HG02759 (cell line): Measurements from ENCODE around the gene ARID3A.
"Not testable (repeated sequence)": the region's sequence is repeated elsewhere in the genome, so short reads cannot be mapped to it uniquely, and the experiment has no call there.

Experiments used
- ATAC-seq: cut with Tn5 transposase; IDR thresholded peaks from one replicate; pipeline ENCODE4 v1.9.1; 2021; ENCODE audit warnings: mild to moderate bottlenecking, moderate library complexity; ENCODE audit not compliant: unreplicated experiment

ARID3A gene

DNA sequence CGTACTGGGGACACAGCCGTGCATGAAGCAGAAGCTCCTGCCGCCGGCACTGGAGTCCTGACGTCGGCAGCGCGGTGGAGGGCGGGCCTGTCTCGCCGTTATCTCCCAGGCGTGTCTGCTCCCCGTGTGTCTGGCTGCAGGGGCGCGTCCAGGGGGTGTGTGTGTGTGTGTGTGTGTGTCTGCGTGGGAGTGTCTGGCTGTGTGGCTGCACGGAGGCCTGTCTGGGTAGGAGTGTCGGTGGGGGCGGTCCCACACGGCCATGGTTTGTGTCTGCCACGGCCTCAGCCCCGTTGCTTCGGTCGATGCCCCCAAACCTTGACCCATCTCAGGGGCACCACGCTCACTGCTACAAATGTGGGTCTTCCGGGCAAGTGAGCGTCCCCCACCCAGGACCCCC lies 18.3 kb downstream of the ARID3A start:
- ATAC-seq: no peak

DNA sequence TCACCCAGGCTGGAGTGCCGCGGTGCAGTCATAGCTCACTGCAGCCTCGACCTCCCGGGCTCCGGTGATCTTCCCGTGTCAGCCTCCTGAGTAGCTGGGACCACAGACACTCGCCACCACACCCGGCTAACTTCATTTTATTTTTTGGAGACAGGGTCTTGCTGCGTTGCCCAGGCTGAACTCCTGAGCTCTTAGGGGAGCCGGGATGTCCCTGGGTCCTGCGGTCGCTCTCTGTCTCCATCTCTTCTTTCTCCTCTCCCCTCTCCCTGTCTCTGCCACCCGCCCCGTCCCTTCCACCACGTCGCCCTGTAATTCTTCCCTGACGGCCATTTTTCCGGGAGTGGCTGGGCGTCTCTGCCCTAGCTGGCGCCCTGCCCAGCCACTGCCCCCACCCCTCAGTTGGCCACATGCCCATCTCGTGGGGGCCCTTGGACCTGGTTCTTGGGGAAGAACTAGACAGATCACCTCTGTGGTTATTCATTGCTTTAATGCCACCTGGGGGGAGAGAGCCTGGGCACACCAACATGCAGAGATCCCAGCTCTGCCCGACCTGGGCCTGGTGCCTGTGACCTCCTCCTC lies 18.9 kb downstream of the ARID3A start:
- ATAC-seq: no peak

DNA sequence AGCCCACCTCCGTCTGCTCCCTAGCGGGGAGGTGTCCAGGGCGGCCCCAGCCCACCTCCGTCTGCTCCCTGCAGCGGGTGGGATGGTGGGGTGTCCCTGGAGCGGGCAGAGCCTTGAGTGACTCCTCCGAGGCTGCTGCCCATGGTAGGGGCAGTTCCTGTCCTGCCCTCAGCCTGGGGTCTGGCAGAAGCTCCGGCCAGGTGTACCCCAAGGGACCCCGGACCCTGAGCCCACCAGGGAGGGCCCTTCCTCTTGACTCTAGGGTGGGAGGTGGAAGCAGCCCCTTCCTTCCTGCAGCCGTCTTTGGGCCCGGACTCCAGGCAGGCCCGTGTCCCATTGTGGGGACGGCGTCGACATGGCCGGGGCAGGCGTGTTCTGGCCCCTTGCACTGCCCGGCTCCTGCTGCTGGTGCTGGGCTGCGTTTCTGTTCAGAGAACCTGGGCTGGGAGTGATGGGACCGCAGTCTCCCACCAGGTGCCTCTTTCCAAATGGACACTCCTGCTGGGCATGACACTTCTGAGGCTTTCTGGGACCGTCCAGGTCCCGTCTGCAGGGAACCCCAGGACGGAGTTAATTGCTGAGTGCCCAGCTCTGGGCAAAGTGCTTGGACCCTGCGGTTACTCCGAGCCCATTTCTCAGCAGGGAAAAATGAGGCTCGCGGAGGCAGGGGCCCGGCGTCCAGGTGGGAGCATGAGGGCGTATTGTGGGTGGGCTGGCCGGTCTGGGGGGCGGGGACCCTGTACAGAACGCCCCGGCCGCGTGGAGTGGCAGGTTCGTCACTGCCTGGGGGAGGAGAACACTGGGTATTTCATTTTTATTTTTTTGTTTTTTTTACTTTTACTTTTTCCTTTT lies 19.8 kb downstream of the ARID3A start:
- ATAC-seq: no peak

DNA sequence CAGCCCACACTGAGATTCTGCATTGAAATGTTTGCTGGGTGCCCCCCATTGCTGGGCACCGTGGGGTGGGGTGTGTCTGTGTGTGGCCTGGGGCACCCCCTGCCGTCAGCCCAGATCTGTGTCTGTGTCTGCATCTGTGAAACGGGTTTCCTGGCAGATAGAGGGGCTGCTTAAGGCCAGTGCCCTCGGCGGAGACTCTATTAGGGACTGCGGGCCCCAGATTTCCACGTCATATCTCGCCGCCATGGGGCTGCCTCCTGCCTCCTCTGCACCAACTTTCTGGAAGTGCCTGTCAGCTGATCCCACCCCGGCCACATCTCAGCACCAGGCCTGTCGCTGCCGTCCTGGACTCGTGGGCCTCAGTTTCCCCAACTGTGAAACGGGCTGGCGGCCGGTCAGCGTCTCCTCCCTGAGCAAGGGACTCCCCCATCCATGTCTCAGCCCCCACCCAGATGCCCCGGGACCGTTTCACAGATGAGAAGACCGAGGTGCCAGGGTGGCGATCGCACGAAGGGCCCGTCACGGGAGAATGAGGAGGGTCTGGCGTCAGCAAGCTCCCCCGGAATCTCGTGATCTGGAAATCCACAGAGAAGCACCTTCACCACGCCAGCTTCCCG lies 21.4 kb downstream of the ARID3A start:
- ATAC-seq: peak; percentile 19

DNA sequence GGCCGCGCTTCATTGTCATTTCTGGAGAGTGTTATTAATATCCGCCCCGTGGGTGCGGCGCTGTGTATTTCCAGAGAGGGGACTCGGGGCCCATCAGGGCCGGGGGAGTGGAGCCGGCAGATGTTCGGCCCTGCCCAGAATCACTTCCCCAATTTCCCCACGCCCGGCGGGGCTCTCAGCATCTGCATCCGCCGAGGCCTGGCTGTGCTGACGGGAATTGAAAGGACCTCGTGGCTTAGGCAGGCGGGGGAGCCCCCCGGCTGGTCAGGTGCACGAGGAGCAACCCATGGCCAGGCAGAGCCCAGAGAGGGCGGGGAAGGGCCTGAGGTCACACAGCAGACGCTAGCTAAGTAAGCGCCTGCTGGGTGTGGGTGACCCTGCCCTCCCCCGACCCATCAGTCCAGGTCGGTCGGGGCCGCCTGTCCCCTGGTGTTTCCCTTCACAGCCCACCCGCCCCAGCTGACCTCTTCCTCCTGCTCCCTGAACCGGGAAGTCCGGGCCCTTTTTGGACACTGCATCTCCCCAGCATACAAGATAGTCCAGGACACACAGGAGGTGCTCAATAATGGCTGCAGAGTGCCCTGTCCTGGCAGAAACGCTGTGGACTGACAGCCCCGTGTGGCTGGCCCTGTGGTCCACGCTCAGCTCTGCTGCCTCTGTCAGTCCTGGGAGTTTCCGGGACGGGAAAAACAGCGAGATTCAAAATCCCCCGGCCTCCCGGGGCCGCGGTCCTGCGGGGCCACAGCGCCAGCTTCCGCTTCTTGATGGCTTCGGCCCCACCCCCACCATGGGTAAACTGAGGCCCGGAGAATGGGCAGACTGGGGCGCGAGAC lies 22.1 kb downstream of the ARID3A start:
- ATAC-seq: peak; percentile 70

DNA sequence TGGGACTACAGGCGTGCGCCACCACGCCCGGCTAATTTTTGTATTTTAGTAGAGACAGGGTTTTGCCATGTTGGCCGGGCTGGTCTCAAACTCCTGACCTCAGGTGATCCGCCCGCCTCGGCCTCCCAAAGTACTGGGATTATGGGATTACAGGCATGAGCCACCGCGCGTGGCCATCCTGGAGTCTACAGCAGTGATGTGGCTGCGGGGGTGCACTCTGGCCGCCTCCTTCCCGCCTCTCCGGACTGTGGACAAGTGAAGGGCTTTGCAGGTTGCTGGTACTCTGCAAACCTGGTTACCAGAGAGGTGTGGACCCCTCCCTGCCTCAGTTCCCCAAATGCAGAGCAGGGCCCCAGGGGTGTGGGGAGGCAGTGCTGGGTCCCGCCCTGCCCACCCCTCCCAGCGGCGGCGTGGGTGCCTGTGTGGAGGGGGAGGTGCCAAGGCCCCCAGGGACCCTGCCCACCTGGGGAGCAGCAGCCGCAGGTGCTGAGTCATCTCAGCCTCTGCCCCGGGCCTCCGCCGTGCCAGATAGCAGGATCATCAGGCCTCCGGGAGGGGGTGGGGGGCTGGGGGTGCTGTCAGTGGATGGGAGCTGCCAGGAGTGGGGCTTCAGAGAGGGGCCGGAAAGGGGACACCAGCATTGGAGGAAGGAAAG lies 23.1 kb downstream of the ARID3A start:
- ATAC-seq: no peak

DNA sequence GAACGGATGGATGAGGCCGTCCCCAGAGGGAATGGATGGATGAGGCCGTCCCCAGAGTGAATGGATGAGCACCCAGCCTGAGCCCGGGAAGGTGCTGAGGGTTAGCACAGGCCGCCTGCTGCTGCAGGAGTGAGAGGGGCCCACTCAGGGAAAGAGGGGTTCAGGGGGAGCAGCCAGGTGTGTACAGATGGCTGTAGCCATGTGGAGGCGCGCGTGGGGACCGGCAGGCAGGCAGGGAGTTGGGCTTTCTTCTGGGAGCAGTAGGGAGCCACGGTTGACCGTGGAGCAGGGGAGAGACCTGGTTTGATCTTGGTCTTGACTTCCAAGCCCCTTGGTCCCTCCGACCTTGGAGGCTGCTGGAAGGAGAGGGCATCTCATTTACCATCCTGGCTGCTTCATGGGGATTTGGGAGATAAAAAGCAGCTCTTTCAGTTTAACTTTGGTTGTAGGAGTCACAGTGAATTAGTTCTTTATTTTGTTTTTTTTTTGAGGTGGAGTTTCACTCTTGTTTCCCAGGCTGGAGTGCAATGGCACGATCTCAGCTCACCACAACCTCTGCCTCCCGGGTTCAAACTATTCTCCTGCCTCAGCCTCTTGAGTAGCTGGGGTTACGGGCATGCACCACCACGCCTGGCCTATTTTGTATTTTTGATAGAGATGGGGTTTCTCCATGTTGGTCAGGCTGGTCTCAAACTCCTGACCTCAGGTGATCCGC lies 24.7 kb downstream of the ARID3A start:
- no peak for ATAC-seq

DNA sequence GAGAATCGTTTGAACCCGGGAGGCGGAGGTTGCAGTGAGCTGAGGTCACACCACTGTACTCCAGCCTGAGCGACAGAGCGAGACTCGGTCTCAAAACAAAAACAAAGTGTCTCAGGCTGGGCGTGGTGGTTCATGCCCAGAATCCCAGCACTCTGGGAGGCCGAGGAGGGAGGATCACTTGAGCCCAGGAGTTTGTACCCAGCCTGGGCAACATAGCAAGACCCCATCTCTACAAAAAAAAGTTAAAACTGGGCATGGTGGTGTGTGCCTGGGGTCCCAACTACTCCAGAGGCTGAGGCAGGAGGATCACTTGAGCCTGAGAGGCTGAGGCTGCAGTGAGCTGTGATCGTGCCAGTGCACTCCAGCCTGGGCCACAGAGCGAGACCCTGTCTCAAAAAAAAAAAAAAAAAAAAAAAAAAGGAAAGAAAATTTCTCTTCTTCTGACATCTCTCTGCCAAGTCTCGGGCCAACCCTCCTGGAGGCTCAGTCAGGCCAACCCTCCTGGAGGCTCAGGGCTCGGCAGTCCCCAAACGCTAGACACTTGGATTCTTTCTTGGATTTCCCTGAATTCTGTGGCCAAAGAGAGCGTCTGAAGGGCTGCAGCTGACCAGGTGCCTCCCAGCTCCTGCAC lies 26.3 kb downstream of the ARID3A start:
- ATAC-seq: no peak

DNA sequence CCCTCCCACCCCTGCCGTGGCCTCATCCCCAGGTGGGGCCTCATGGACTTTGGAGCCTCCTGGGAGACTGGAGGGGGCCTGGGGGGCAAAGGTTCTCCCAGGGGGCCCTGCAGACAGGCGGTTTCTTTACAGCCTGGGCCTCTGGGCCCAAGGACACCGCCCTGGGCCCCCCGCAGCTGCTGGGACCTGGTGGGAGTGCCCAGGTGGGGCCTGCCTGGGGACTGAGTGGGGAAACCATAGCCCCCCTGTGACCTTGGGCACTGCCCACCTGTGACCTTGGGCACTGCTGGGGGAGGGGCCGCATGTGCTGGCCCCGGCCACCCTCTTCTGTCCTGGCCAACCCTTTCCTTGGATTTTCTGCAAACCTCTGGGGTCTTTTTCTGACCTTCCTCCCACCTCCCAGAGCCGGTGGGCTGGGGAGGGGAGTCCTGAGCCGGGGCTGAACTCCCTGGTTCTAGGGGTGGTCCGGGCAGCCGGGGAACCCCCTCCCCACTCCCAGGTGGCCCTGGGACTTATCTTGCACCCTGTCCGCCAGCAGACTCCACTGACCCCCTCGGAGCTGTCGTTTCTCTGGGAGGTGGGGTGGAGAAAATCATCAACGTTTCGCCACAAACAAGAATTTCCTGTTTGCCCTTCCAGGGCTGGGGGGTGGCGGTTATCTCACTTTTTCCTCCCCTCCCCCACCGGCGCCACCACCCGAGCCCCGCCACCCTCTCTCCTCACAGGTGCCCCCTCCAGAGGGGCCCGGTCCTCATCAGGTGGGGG lies 27.0 kb downstream of the ARID3A start:
- no peak for ATAC-seq

DNA sequence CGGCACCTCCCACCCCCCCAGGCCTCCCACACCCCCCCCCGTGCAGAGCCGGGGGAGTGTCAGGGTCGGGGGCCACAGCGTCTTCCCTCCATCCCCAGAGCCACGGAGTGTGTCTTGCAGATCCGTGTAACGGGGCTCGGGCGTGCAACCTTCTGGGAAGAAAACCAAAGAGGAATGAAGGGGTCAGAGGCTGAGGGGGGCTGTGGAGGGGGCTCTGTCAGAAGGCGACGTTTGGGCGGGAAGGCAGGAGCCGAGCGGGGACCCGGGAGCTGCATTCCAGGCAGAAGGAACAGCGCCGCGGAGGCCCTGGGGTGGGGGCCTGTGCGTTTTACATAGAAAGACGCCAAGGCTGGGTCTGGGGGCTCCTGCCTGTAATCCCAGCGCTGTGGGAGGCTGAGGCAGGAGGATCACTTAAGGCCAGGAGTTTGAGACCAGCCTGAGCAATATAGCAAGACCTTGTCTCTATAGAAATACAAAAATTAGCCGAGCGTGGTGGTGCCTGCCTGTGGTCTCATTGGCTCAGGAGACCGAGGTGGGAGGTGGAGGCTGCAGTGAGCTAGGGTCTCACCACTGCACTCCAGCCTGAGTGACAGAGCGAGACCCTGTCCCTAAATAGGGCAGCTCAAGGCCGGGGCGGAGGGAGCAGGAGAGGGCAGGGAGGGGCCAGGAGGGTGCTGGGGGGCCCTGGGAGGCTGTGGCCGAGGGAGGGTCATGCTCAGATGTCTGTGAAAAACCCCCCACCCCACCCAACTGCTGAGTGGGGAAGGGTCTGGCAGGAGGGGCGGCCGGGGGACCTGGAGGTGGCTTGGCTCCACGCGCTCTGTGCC lies 27.8 kb downstream of the ARID3A start:
- no peak for ATAC-seq

DNA sequence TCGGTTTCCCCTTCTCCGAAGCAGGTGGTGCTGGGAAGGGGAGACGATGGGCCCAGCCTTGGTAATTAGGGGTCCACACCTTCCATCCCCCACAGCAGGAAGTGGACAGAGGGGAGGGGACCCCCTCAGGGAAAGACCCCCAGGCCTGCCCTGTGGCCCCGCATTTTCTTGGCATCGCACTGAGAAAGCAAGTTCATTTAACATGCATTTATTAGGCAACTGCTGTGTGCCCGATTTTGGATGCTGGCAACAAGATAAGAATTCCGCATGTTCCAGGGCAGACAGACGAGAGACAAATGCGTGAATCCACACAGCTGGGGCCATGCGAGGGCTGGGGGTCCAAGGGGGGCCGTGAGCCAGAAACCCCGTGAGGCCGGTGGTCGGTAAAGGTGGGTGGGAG lies 28.4 kb downstream of the ARID3A start:
- no peak for ATAC-seq

DNA sequence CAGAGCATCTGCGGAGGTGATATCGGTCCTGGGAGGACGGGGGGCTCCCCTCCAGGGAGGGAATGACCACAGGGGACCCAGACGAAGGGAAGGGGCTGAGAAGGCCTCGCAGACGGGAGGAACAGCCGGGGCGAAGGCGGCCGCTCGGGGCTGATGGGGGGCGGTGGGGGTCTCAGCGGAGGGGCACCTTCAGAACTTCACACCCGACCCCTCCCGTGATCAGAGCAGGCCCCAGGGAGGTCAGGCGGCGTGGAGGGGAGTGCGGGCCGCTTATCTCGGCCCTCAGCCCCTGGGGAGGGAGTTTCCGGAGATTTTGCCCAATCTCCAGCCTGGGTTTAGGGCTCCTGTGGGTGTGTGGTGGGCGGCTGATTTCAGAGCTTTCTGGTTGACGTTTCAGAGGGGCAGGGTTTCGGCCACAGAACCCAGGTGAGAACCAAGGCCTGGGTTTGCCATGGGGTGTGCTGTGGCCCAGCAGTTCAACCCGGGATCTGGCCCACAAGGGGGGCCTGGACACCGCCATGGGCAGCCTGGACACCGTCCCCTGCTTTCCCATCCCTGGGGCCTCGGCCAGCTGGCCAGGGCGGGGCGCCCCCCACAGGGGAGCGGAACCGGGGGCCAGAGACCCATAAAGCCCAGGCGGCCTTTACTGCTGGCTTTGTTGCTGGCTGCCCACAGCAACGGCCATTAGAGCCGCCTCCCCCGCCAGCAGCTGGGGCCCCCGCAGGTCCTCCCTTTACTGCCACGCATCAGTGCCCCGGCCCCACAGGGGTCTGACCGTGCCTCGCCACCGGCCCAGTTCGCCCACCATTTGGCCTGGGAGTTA lies 29.0 kb downstream of the ARID3A start:
- no peak for ATAC-seq

DNA sequence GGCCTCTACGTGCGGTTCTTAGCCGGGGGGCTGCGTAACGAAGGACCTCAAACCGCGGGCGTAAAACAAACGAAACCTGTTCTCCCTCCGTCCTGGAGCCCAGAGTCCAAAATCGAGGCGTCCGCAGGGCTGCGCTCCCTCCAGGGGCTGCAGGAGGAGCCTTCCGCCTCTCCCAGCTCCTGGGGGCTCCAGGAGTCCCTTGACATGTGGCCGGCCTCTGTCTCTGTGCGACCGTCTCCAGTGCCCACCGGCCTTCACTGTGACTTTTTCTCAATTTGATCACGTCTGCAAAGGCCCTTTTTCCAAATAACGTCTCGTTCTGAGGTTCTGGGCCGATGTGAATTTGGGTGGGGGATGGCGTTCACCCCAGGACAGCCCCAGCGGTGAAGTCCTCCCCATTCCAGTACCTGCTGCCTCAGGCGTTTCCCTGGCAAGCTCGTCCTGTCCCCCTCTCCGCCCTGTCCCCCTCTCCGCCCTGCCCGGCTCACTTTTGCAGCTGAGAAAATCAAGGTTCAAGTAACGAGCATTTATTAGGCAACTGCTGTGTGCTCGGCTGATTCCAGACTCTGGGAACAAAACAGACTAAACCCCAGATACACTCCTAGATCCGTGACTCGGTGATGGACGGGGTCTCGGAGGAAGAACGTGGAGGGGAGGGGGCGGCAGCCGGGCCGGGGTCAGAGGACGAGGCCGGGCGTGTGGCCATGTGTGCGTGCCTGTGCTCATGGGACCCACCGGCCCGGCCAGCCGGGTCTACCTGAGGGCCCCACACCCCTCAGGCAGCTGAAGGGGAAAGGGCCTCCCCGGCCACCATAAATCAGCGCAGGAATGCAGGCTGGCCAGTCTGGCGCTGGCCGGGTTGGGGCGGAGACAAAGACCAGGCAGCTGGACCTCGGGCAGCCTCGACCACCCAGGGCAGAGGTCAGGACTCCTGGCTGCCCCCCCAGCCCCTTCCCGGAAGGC lies 30.2 kb downstream of the ARID3A start:
- no peak for ATAC-seq

DNA sequence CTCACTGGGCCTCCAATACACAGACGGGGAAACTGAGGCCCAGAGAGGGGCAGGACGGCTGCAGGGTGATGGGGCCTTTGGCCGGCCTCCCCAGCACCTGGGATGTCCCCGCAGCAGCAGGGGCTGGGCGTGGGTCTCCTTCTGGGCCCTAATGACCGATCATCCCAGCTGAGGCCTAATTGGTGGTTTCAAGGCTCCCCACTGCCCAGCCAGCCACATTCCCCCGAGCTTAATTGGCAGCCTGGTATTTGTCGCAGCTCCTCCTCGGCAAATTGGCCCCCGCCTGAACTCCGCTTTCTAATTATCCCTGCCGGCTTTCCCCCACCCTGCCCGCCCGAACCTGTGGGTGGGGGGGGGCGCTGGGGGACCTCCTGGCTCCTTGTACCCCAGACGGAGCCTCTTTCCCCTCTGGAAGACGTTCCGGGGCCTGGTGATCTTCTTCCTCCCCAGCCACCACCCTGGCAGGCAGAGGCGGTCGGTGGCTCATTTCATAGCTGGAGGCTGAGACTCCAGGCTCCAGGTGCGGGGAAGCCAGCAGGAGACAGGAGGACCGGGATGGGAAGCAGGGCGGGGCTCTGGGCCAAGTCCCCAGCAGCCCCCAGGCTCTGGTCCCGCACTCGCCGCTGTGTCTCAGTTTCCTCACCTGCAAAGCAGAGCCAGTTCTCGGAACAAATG lies 31.1 kb downstream of the ARID3A start:
- no peak for ATAC-seq

DNA sequence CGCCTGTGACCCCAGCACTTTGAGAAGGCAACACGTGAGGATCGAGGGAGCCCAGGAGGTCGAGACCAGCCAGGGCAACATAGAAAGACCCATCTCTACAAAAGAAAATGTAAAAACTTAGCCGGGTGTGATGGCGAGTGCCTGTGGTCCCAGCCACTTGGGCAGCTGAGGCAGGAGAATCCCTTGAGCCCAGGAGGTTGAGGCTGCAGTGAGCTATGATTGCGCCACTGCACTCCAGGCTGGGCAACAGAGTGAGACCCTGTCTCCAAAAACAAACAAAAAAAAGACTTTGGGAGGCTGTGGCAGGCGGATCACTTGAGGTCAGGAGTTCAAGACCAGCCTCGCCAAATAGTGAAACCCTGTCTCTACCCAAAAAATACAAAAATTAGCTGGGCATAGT lies 31.7 kb downstream of the ARID3A start:
- not testable (repeated sequence) for ATAC-seq
